ENCODE results near the gene SLC23A1. TPM values are rescaled to one million over a fixed set of nuclear protein-coding genes. Genes with fewer than 3 reads are reported as not detected.
A peak's percentile ranks its signal among the peaks of the same experiment; 100 is the strongest.
"Not testable (repeated sequence)": the region's sequence is repeated elsewhere in the genome, so short reads cannot be mapped to it uniquely, and the experiment has no call there.

The SLC23A1 gene
- total RNA-seq: not detected

GRCh38 chr5:139383275-139383992 is at the start of gene SLC23A1:
SLC23A1 (minus strand) TSS chr5:139383297; CDS start chr5:139383253, 44 bp downstream.
- DNase-seq: no peak

- DNase-seq: no peak
Observed at GRCh38 chr5:139431706-139432105, 48.6 kb upstream of the SLC23A1 start.

- no peak for DNase-seq
Observed at GRCh38 chr5:139430015-139430414, 46.9 kb upstream of the SLC23A1 start.

- no peak for DNase-seq
Observed at GRCh38 chr5:139426203-139426885, 43.2 kb upstream of the SLC23A1 start.

- DNase-seq: no peak
Observed at GRCh38 chr5:139425497-139425896, 42.4 kb upstream of the SLC23A1 start.

GRCh38 chr5:139422307-139422893 is 39.3 kb upstream of the SLC23A1 start:
- peak; percentile 48 for DNase-seq

GRCh38 chr5:139419226-139420192 is 36.4 kb upstream of the SLC23A1 start:
- no peak for DNase-seq

GRCh38 chr5:139418793-139419192 is 35.7 kb upstream of the SLC23A1 start:
- DNase-seq: no peak

- DNase-seq: no peak
Observed at GRCh38 chr5:139417214-139417613, 34.1 kb upstream of the SLC23A1 start.

- DNase-seq: no peak
Observed at GRCh38 chr5:139416651-139417050, 33.6 kb upstream of the SLC23A1 start.

- no peak for DNase-seq
Observed at GRCh38 chr5:139415869-139416268, 32.8 kb upstream of the SLC23A1 start.

GRCh38 chr5:139415221-139415861 is 32.2 kb upstream of the SLC23A1 start:
- no peak for DNase-seq

GRCh38 chr5:139414581-139415130 is 31.6 kb upstream of the SLC23A1 start:
- DNase-seq: no peak

- DNase-seq: no peak
Observed at GRCh38 chr5:139413963-139414362, 30.9 kb upstream of the SLC23A1 start.

- DNase-seq: no peak
Observed at GRCh38 chr5:139413153-139413552, 30.1 kb upstream of the SLC23A1 start.

GRCh38 chr5:139410993-139411828 is 28.1 kb upstream of the SLC23A1 start:
- no peak for DNase-seq

- no peak for DNase-seq
Observed at GRCh38 chr5:139410121-139410992, 27.3 kb upstream of the SLC23A1 start.

GRCh38 chr5:139409116-139409515 is 26.0 kb upstream of the SLC23A1 start:
- DNase-seq: not testable (repeated sequence)

- DNase-seq: no peak
Observed at GRCh38 chr5:139408191-139408590, 25.1 kb upstream of the SLC23A1 start.

GRCh38 chr5:139407517-139407916 is 24.4 kb upstream of the SLC23A1 start:
- DNase-seq: no peak

Data from effector CD4-positive, alpha-beta T cell (primary cell).